Neural progenitor cell (in vitro differentiated cells): ENCODE data around the gene LGALS14. TPM values are rescaled to one million over a fixed set of nuclear protein-coding genes. Genes with fewer than 3 reads are reported as not detected.

Experiments
- DNase-seq: peaks from one replicate; pipeline ENCODE4 v3.0.0-alpha.2; 2016; ENCODE audit warnings: low spot score
- H2AFZ ChIP-seq: fragments of 200-600 bp; sonication (generic); replicated peaks from 2 replicates; pipeline ENCODE4 v1.6.1; 2016; ENCODE audit warnings: antibody characterized with exemption
- H3F3A ChIP-seq: fragments of 200-600 bp; sonication (generic); 2 replicates; pipeline ENCODE4 v1.6.1; 2016; ENCODE audit warnings: antibody characterized with exemption, low read depth
- H3K27ac ChIP-seq: fragments of 200-600 bp; sonication (generic); 2 replicates; pipeline ENCODE4 v1.5.1; 2016; ENCODE audit warnings: mild to moderate bottlenecking
- H3K27me3 ChIP-seq: fragments of 200-600 bp; sonication (generic); 2 replicates; pipeline ENCODE4 v1.6.1; 2016; ENCODE audit warnings: mild to moderate bottlenecking, moderate library complexity
- H3K36me3 ChIP-seq: fragments of 200-600 bp; sonication (generic); 2 replicates; pipeline ENCODE4 v1.5.1; 2016
- H3K4me1 ChIP-seq: fragments of 200-600 bp; sonication (generic); 2 replicates; pipeline ENCODE4 v1.6.1; 2016; ENCODE audit warnings: mixed run types
- H3K4me2 ChIP-seq: fragments of 200-600 bp; sonication (generic); 2 replicates; pipeline ENCODE4 v1.6.1; 2016
- H3K4me3 ChIP-seq: fragments of 200-600 bp; sonication (generic); 2 replicates; pipeline ENCODE4 v1.5.1; 2016
- H3K79me2 ChIP-seq: fragments of 200-600 bp; sonication (generic); 2 replicates; pipeline ENCODE4 v1.6.1; 2016; ENCODE audit warnings: low read depth
- H3K9ac ChIP-seq: fragments of 200-600 bp; sonication (generic); 2 replicates; pipeline ENCODE4 v1.6.1; 2016
- H3K9me3 ChIP-seq: fragments of 200-600 bp; sonication (generic); 2 replicates; pipeline ENCODE4 v1.5.1; 2016; ENCODE audit warnings: low read depth
- H4K20me1 ChIP-seq: fragments of 200-600 bp; sonication (generic); 2 replicates; pipeline ENCODE4 v1.6.1; 2016; ENCODE audit warnings: low read depth
- H3K27ac Mint-ChIP-seq: 3 replicates; pipeline ENCODE4 v1.8.0; 2021; ENCODE audit warnings: mixed read lengths
- H3K27me3 Mint-ChIP-seq: 2 replicates; pipeline ENCODE4 v1.8.0; 2022; ENCODE audit warnings: low read depth, mild to moderate bottlenecking, inconsistent platforms, moderate library complexity, mixed read lengths; ENCODE audit not compliant: insufficient read depth
- H3K36me3 Mint-ChIP-seq: 3 replicates; pipeline ENCODE4 v1.8.0; 2021; ENCODE audit warnings: mixed read lengths
- H3K4me1 Mint-ChIP-seq: 3 replicates; pipeline ENCODE4 v1.8.0; 2021; ENCODE audit warnings: mixed read lengths
- H3K4me3 Mint-ChIP-seq: 3 replicates; pipeline ENCODE4 v1.8.0; 2021; ENCODE audit warnings: mild to moderate bottlenecking, moderate library complexity, mixed read lengths
- H3K9me3 Mint-ChIP-seq: 3 replicates; pipeline ENCODE4 v1.8.0; 2020; ENCODE audit warnings: mixed read lengths
- EZH2 ChIP-seq: fragments of 200-600 bp; sonication (generic); IDR thresholded peaks from 2 replicates; pipeline ENCODE4 v1.6.1; 2017; ENCODE audit warnings: antibody characterized with exemption, mild to moderate bottlenecking, moderate library complexity
- EZH2phosphoT487 ChIP-seq: fragments of 200-600 bp; sonication (generic); IDR thresholded peaks from 2 replicates; pipeline ENCODE4 v1.6.1; 2017; ENCODE audit warnings: antibody characterized with exemption
- total RNA-seq: library from RNA; depleted of rRNA; stranded (reverse); fragments of >200 nt; gene quantifications from 2 replicates; pipeline ENCODE4 v1.2.3, GENCODE V29; 2015; ENCODE audit warnings: low replicate concordance
- TF ChIP-seq, protein P1 (sequence below): fragments of 200-600 bp; sonication (generic); IDR thresholded peaks from 2 replicates; pipeline ENCODE4 v1.5.1; 2017; ENCODE audit warnings: antibody characterized with exemption, mild to moderate bottlenecking

The LGALS14 gene
- total RNA-seq, 1 donor from 2014 or later = not detected

DNA sequence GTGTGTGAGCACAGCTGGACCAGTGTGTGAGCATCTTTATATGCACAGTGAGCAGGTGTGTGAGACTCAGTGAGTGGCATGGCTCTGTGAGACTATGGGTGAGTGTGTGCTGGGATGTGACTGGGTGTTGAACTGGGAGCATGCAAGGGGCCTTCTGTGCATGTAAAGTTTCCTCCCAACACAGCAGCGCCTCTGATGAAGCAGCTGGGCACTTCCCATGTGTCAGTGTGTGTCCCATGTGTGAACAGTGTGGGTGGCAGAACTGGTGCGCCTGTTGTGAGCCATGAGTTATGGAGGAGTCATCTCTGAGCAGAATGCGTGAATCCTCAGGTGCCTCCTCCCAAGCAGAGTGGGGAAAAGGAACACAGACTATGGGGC is 24.5 kb upstream of the LGALS14 start:
- Histone ChIP-seq H3K36me3 (no peaks in the 10 kb centered on the region), H3K4me3 (no peak overlapping the region), H3K9me3 (no peaks in the 10 kb centered on the region), H2AFZ (no peak overlapping the region), H3K9ac (no peak overlapping the region), H3K79me2 (no peaks in the 10 kb centered on the region), H3K27me3 (no peaks in the 10 kb centered on the region), H3F3A (no peaks in the 10 kb centered on the region), H3K4me1 (no peaks in the 10 kb centered on the region), H4K20me1 (no peaks in the 10 kb centered on the region), H3K4me2 (no peak overlapping the region), H3K27ac (no peak overlapping the region)
- Mint-ChIP-seq H3K4me1 (no peaks in the 10 kb centered on the region), H3K27ac (no peak overlapping the region), H3K27me3 (no peaks in the 10 kb centered on the region), H3K4me3 (no peak overlapping the region), H3K9me3 (no peaks in the 10 kb centered on the region), H3K36me3 (no peaks in the 10 kb centered on the region)
- TF ChIP-seq, protein P1, sequence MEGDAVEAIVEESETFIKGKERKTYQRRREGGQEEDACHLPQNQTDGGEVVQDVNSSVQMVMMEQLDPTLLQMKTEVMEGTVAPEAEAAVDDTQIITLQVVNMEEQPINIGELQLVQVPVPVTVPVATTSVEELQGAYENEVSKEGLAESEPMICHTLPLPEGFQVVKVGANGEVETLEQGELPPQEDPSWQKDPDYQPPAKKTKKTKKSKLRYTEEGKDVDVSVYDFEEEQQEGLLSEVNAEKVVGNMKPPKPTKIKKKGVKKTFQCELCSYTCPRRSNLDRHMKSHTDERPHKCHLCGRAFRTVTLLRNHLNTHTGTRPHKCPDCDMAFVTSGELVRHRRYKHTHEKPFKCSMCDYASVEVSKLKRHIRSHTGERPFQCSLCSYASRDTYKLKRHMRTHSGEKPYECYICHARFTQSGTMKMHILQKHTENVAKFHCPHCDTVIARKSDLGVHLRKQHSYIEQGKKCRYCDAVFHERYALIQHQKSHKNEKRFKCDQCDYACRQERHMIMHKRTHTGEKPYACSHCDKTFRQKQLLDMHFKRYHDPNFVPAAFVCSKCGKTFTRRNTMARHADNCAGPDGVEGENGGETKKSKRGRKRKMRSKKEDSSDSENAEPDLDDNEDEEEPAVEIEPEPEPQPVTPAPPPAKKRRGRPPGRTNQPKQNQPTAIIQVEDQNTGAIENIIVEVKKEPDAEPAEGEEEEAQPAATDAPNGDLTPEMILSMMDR = no peak
- TF ChIP-seq EZH2phosphoT487 = no peak
- TF ChIP-seq EZH2 = no peak
- no peak for DNase-seq

DNA sequence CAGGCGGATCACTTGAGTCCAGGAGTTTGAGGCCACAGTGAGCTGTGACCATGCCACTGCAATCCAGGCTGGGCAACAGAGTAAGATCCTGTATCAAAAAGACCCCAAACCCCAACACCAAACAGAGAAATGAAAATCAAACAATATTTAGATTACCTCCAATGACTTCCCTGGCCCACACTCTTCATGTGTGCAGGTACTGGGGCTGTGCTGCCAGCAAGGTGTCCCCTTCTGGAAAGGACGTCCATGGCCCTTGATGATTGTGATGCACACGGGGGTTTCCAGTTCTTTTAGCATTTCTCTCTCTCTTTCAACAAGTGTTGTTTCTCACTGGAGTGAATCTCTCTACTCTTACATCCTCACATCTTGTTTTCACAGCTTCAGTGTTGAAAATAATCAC is 23.7 kb upstream of the LGALS14 start:
- Mint-ChIP-seq H3K27me3 (no peaks in the 10 kb centered on the region), H3K4me3 (no peak overlapping the region), H3K4me1 (no peaks in the 10 kb centered on the region), H3K36me3 (no peaks in the 10 kb centered on the region), H3K27ac (no peak overlapping the region), H3K9me3 (no peaks in the 10 kb centered on the region)
- Histone ChIP-seq H3K9ac (no peak overlapping the region), H3K9me3 (no peaks in the 10 kb centered on the region), H3K4me1 (no peaks in the 10 kb centered on the region), H3K4me3 (no peak overlapping the region), H3K36me3 (no peaks in the 10 kb centered on the region), H3K79me2 (no peaks in the 10 kb centered on the region), H3K27ac (no peak overlapping the region), H2AFZ (no peak overlapping the region), H3K4me2 (no peak overlapping the region), H3K27me3 (no peaks in the 10 kb centered on the region), H4K20me1 (no peaks in the 10 kb centered on the region), H3F3A (no peaks in the 10 kb centered on the region)
- no peak for DNase-seq
- TF ChIP-seq, protein P1 = no peak
- TF ChIP-seq EZH2 = no peak
- no peak for TF ChIP-seq EZH2phosphoT487

DNA sequence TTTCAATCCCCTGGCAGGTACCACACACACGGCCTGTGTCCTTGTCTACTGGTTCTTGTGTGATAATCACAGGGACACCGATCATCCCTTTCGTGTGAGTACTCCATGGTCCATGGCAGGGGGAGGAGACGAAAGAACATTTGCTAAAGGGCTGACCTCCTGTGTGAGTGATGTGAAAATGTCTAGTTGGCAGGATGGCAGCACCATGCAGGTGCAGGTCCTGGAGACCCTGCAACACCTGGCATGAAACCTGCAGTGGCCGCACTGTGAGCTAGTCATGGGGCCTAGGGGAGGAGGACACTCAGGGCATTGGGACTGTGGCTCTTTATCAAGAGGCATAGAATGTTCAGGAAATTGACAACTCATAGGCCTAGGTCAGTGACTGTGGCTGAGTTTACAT is 22.9 kb upstream of the LGALS14 start:
- H3K27me3 ChIP-seq = no peaks in the 10 kb centered on the region
- H3F3A ChIP-seq = no peaks in the 10 kb centered on the region
- no peak for TF ChIP-seq EZH2phosphoT487
- no peak for TF ChIP-seq EZH2
- TF ChIP-seq, protein P1 = no peak
- Mint-ChIP-seq H3K27ac (no peak overlapping the region), H3K9me3 (no peaks in the 10 kb centered on the region), H3K4me1 (no peaks in the 10 kb centered on the region), H3K27me3 (peaks cover 2% of the 10 kb centered on the region), H3K36me3 (no peaks in the 10 kb centered on the region), H3K4me3 (no peak overlapping the region)
- no peaks in the 10 kb centered on the region for H3K79me2 ChIP-seq
- no peak overlapping the region for H3K27ac ChIP-seq
- H2AFZ ChIP-seq = no peak overlapping the region
- no peak for DNase-seq
- no peaks in the 10 kb centered on the region for H3K4me1 ChIP-seq
- no peak overlapping the region for H3K9ac ChIP-seq
- H4K20me1 ChIP-seq = no peaks in the 10 kb centered on the region
- no peak overlapping the region for H3K4me3 ChIP-seq
- no peak overlapping the region for H3K4me2 ChIP-seq
- H3K9me3 ChIP-seq = no peaks in the 10 kb centered on the region
- no peaks in the 10 kb centered on the region for H3K36me3 ChIP-seq

DNA sequence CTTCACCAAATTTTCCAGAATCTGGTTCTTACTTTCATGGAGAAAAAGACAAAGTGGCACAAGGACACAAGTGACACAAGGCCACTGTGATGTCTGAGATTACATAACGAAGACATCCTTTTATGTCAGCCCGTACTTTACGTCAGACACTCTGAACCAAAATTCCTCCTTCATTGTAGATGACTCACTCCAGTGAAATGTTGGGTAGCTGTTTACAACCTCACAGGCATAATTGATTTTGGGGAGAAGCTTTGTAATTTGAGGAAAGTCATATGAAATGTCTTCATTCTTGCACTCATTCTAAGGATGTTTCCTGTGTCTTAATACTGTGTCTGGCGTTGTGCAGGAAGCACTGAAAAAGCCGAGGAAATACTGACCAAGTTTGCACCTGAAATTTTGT is 20.0 kb upstream of the LGALS14 start:
- Histone ChIP-seq H2AFZ (no peak overlapping the region), H3K27ac (no peak overlapping the region), H3K4me3 (no peak overlapping the region), H3K27me3 (no peaks in the 10 kb centered on the region), H4K20me1 (no peaks in the 10 kb centered on the region), H3K4me1 (no peaks in the 10 kb centered on the region), H3K9me3 (no peaks in the 10 kb centered on the region), H3F3A (no peaks in the 10 kb centered on the region), H3K4me2 (no peak overlapping the region), H3K79me2 (no peaks in the 10 kb centered on the region), H3K9ac (no peak overlapping the region), H3K36me3 (no peaks in the 10 kb centered on the region)
- Mint-ChIP-seq H3K4me1 (no peaks in the 10 kb centered on the region), H3K9me3 (no peaks in the 10 kb centered on the region), H3K4me3 (no peak overlapping the region), H3K36me3 (no peaks in the 10 kb centered on the region), H3K27me3 (peaks cover 2% of the 10 kb centered on the region), H3K27ac (no peak overlapping the region)
- TF ChIP-seq EZH2phosphoT487 (no peak), EZH2 (no peak)
- TF ChIP-seq, protein P1 = no peak
- DNase-seq = no peak
